ENCODE data around the gene TM9SF2. TPM values are rescaled to one million over a fixed set of nuclear protein-coding genes. Genes with fewer than 3 reads are reported as not detected.

TM9SF2 gene
- total RNA-seq, 1 donor from 2014 or later = 74.1 TPM

- Mint-ChIP-seq H3K4me1 (ENCODE audit: low read depth, unreplicated experiment) (no peaks in the 10 kb centered on the region), H3K9me3 (ENCODE audit: unreplicated experiment) (no peaks in the 10 kb centered on the region), H3K27me3 (ENCODE audit: unreplicated experiment) (peaks cover 2% of the 10 kb centered on the region), H3K27ac (ENCODE audit: unreplicated experiment) (no peak overlapping the region), H3K36me3 (ENCODE audit: unreplicated experiment) (no peaks in the 10 kb centered on the region), H3K4me3 (ENCODE audit: unreplicated experiment) (no peak overlapping the region)
- TF ChIP-seq CTCF (IDR thresholded peaks at IDR 0.05; ENCODE audit: partially characterized antibody, unreplicated experiment) = no peak
- DNase-seq = no peak
Measured at GRCh38 chr13:99582511-99582910, 81.2 kb downstream of the TM9SF2 start.

GRCh38 chr13:99585609-99586008 is 84.3 kb downstream of the TM9SF2 start:
- H3K4me1 Mint-ChIP-seq (ENCODE audit: low read depth, unreplicated experiment) = no peaks in the 10 kb centered on the region
- no peak for DNase-seq
- H3K9me3 Mint-ChIP-seq (ENCODE audit: unreplicated experiment) = no peaks in the 10 kb centered on the region
- H3K4me3 Mint-ChIP-seq (ENCODE audit: unreplicated experiment) = no peak overlapping the region
- H3K36me3 Mint-ChIP-seq (ENCODE audit: unreplicated experiment) = no peaks in the 10 kb centered on the region
- TF ChIP-seq CTCF (IDR thresholded peaks at IDR 0.05; ENCODE audit: partially characterized antibody, unreplicated experiment) = no peak
- H3K27me3 Mint-ChIP-seq (ENCODE audit: unreplicated experiment) = no peaks in the 10 kb centered on the region
- H3K27ac Mint-ChIP-seq (ENCODE audit: unreplicated experiment) = no peak overlapping the region

- no peak for DNase-seq
- H3K27me3 Mint-ChIP-seq (ENCODE audit: unreplicated experiment) = no peaks in the 10 kb centered on the region
- H3K4me3 Mint-ChIP-seq (ENCODE audit: unreplicated experiment) = no peak overlapping the region
- H3K4me1 Mint-ChIP-seq (ENCODE audit: low read depth, unreplicated experiment) = no peaks in the 10 kb centered on the region
- no peaks in the 10 kb centered on the region for H3K9me3 Mint-ChIP-seq (ENCODE audit: unreplicated experiment)
- H3K36me3 Mint-ChIP-seq (ENCODE audit: unreplicated experiment) = no peaks in the 10 kb centered on the region
- no peak for TF ChIP-seq CTCF (IDR thresholded peaks at IDR 0.05; ENCODE audit: partially characterized antibody, unreplicated experiment)
- no peak overlapping the region for H3K27ac Mint-ChIP-seq (ENCODE audit: unreplicated experiment)
Measured at GRCh38 chr13:99587021-99587420, 85.7 kb downstream of the TM9SF2 start.

GRCh38 chr13:99587893-99588606 is 86.8 kb downstream of the TM9SF2 start:
- no peak overlapping the region for H3K27ac Mint-ChIP-seq (ENCODE audit: unreplicated experiment)
- no peaks in the 10 kb centered on the region for H3K4me1 Mint-ChIP-seq (ENCODE audit: low read depth, unreplicated experiment)
- no peak for DNase-seq
- no peaks in the 10 kb centered on the region for H3K36me3 Mint-ChIP-seq (ENCODE audit: unreplicated experiment)
- H3K4me3 Mint-ChIP-seq (ENCODE audit: unreplicated experiment) = no peak overlapping the region
- no peaks in the 10 kb centered on the region for H3K9me3 Mint-ChIP-seq (ENCODE audit: unreplicated experiment)
- TF ChIP-seq CTCF (IDR thresholded peaks at IDR 0.05; ENCODE audit: partially characterized antibody, unreplicated experiment) = no peak
- H3K27me3 Mint-ChIP-seq (ENCODE audit: unreplicated experiment) = no peaks in the 10 kb centered on the region

GRCh38 chr13:99589575-99589974 is 88.3 kb downstream of the TM9SF2 start:
- no peaks in the 10 kb centered on the region for H3K4me1 Mint-ChIP-seq (ENCODE audit: low read depth, unreplicated experiment)
- no peak overlapping the region for H3K27ac Mint-ChIP-seq (ENCODE audit: unreplicated experiment)
- DNase-seq = no peak
- H3K27me3 Mint-ChIP-seq (ENCODE audit: unreplicated experiment) = no peaks in the 10 kb centered on the region
- no peak overlapping the region for H3K4me3 Mint-ChIP-seq (ENCODE audit: unreplicated experiment)
- H3K36me3 Mint-ChIP-seq (ENCODE audit: unreplicated experiment) = no peaks in the 10 kb centered on the region
- no peak for TF ChIP-seq CTCF (IDR thresholded peaks at IDR 0.05; ENCODE audit: partially characterized antibody, unreplicated experiment)
- no peaks in the 10 kb centered on the region for H3K9me3 Mint-ChIP-seq (ENCODE audit: unreplicated experiment)

Data from glutamatergic neuron (in vitro differentiated cells).